Dendritic cell treated with granulocyte-macrophage colony-stimulating factor and Interleukin-4, amounts not matched to agents 40 ng/mL and 50 ng/mL, for 4 days (primary cell): ENCODE measurements around the gene HES7.
"Not testable (repeated sequence)": the region's sequence is repeated elsewhere in the genome, so short reads cannot be mapped to it uniquely, and the experiment has no call there.

ENCODE experiments used
- H3K27ac Mint-ChIP-seq: one replicate; pipeline ENCODE4 v1.8.0; 2022; ENCODE audit warnings: mild to moderate bottlenecking, mixed read lengths
- H3K27me3 Mint-ChIP-seq: one replicate; pipeline ENCODE4 v1.8.0; 2022; ENCODE audit warnings: mild to moderate bottlenecking, mixed read lengths
- H3K36me3 Mint-ChIP-seq: one replicate; pipeline ENCODE4 v1.8.0; 2022; ENCODE audit warnings: low read depth, mixed read lengths
- H3K4me1 Mint-ChIP-seq: one replicate; pipeline ENCODE4 v1.8.0; 2022; ENCODE audit warnings: low read depth, mixed read lengths
- H3K4me3 Mint-ChIP-seq: one replicate; pipeline ENCODE4 v1.8.0; 2022; ENCODE audit warnings: mild to moderate bottlenecking, moderate library complexity, mixed read lengths
- H3K9me3 Mint-ChIP-seq: one replicate; pipeline ENCODE4 v1.8.0; 2022; ENCODE audit warnings: mixed read lengths
- intact Hi-C: fragments of 100-400 bp; cut with micrococcal nuclease; formaldehyde crosslinking; loops from one replicate; pipeline ENCODE4 v1.15.0; 2022

The HES7 gene

GRCh38 chr17:8077939-8078338, 46.0 kb downstream of the HES7 start:
- H3K36me3 Mint-ChIP-seq, H3K9me3 Mint-ChIP-seq, H3K27ac Mint-ChIP-seq, H3K4me3 Mint-ChIP-seq: not testable (repeated sequence)
- intact Hi-C loops: loop anchor here (5.0 kb wide), 1 partner anchor 39 kb away; the partner anchor contains the start of gene ALOXE3
- peaks cover 86% of the 10 kb centered on the region for H3K27me3 Mint-ChIP-seq
- H3K4me1 Mint-ChIP-seq: peaks cover 38% of the 10 kb centered on the region

DNA sequence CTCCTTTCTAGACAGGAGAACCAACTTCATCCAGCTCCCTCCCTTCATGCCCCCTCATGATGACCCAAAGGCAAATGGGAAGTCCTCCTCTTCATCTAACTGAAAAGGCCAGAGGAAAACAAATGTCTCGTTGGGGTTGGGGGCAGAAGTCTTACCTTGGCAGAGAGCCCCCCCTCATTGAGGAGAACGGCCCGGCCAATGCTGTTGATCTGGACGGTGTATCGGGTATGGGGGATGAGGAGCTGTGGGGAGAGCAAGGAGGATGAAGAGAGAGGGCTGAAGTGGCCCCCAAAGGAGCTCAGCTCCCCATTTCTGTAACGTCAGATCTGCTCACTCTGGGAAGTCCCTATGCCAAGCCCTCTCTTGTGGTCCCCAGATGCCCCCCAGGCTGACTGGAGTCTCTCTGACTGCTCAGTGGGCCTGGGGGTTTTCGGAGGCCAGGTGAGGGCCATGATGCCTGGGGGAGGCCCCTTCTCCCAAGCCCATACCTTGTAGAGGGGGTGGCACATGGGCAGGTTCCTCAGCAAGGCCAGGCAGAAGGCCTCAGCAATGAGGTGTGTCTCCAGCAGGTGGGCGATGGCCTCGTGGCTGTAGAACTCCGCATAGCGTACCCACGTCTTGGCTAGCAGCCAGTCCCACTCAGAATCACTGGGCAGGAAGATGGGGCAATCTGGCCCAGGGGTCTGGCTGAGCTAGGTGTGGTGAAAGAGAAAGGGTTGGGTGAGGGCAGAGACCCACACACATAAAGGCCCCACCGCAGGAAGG, 47.2 kb downstream of the HES7 start:
- H3K27me3 Mint-ChIP-seq: peaks cover 94% of the 10 kb centered on the region
- no peak overlapping the region for H3K27ac Mint-ChIP-seq
- H3K36me3 Mint-ChIP-seq: no peaks in the 10 kb centered on the region
- intact Hi-C loops: loop anchor here (5.0 kb wide), 1 partner anchor 41 kb away; the partner anchor contains the start of gene ALOXE3
- H3K9me3 Mint-ChIP-seq: no peaks in the 10 kb centered on the region
- peaks cover 49% of the 10 kb centered on the region for H3K4me1 Mint-ChIP-seq
- no peak overlapping the region for H3K4me3 Mint-ChIP-seq

DNA sequence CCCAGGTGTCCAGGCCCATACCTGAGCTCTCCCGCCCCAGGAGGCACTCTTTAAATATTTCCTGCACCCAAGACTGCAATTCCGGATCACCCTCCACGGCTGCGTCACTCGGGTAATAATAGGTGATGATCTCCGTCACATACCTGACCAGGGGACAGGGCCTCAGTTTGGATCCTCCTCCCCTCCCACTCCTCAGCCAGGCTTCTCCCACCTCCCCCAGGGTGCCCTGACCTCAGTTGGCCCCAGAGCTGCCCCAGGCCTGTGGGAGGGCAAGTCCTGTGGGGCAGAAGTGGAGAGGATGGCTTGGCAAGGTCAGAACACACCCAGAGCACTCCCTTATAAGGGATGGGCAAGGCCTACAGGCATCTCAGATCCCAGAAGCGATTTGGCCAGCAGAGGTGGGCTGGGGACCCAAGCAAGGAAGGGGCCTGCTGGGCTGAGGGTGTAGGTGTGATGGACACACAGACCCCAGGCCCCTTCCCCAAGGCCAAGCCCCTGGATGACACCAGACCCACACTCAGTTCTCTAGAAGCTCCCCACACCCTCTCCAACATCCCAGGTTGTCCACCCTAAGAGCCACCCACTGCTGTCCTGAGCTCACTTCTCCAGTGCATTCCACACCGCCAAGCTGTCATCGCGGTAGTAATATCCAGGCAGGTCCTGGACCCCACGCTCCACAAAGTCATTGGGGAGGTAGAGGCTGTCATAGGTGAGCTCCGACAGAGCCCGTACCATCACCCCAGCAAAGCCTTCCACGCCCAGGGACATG, 48.1 kb downstream of the HES7 start:
- Mint-ChIP-seq H3K9me3 (no peaks in the 10 kb centered on the region), H3K27ac (no peak overlapping the region), H3K36me3 (no peaks in the 10 kb centered on the region), H3K27me3 (peaks cover 87% of the 10 kb centered on the region), H3K4me1 (peaks cover 51% of the 10 kb centered on the region), H3K4me3 (no peak overlapping the region)
- intact Hi-C loops: loop anchor here (5.0 kb wide), 1 partner anchor 42 kb away; the partner anchor contains the start of gene ALOXE3

GRCh38 chr17:8075081-8075480, 48.8 kb downstream of the HES7 start:
- intact Hi-C loops: loop anchor here (5.0 kb wide), 1 partner anchor 42 kb away; the partner anchor contains the start of gene ALOXE3
- H3K36me3 Mint-ChIP-seq: no peaks in the 10 kb centered on the region
- H3K27me3 Mint-ChIP-seq: peaks cover 81% of the 10 kb centered on the region
- peaks cover 52% of the 10 kb centered on the region for H3K4me1 Mint-ChIP-seq
- H3K9me3 Mint-ChIP-seq: no peaks in the 10 kb centered on the region
- H3K4me3 Mint-ChIP-seq: no peak overlapping the region
- H3K27ac Mint-ChIP-seq: no peak overlapping the region

DNA sequence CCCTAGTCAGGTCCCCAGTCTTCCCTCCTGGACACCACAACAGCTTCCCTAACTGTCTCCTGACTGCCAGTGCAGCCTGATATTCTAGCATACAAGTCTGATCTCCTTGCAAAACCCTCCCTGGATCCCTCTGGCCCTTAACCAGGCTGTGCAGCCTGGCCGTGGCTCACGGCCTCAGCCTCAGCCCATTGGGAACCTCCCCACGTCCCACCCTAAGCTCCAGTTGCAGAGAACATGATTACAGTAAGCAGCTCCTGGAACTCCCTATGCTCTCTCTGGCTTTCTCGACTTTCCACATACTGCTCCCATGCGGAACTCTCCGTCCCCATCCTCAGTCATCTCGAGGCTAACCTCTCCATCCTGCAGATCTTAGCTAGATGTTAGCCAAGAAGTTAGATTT, 49.4 kb downstream of the HES7 start:
- intact Hi-C loops: no loop called here
- H3K36me3 Mint-ChIP-seq: no peaks in the 10 kb centered on the region
- peaks cover 52% of the 10 kb centered on the region for H3K4me1 Mint-ChIP-seq
- H3K27me3 Mint-ChIP-seq: peaks cover 76% of the 10 kb centered on the region
- no peak overlapping the region for H3K4me3 Mint-ChIP-seq
- H3K9me3 Mint-ChIP-seq: no peaks in the 10 kb centered on the region
- H3K27ac Mint-ChIP-seq: no peak overlapping the region

GRCh38 chr17:8073627-8074484, 50.0 kb downstream of the HES7 start:
- H3K27ac Mint-ChIP-seq: peak overlapping the region; percentile 6
- H3K36me3 Mint-ChIP-seq: no peaks in the 10 kb centered on the region
- no peaks in the 10 kb centered on the region for H3K9me3 Mint-ChIP-seq
- intact Hi-C loops: no loop called here
- peak overlapping the region; percentile 36 for H3K4me3 Mint-ChIP-seq
- peaks cover 69% of the 10 kb centered on the region for H3K27me3 Mint-ChIP-seq
- H3K4me1 Mint-ChIP-seq: peaks cover 53% of the 10 kb centered on the region

GRCh38 chr17:8072729-8073461, 51.0 kb downstream of the HES7 start:
- Mint-ChIP-seq H3K27me3 (peaks cover 60% of the 10 kb centered on the region), H3K9me3 (no peaks in the 10 kb centered on the region), H3K4me3 (peak overlapping the region; percentile 24), H3K27ac (peak overlapping the region; percentile 6), H3K4me1 (peaks cover 62% of the 10 kb centered on the region), H3K36me3 (no peaks in the 10 kb centered on the region)
- intact Hi-C loops: no loop called here

- Mint-ChIP-seq H3K27ac (peak overlapping the region; percentile 6), H3K4me3 (peak overlapping the region; percentile 24), H3K36me3 (no peaks in the 10 kb centered on the region), H3K9me3 (no peaks in the 10 kb centered on the region), H3K4me1 (peaks cover 68% of the 10 kb centered on the region), H3K27me3 (peaks cover 56% of the 10 kb centered on the region)
- intact Hi-C loops: no loop called here
Observed at GRCh38 chr17:8072341-8072728, 51.6 kb downstream of the HES7 start.

DNA sequence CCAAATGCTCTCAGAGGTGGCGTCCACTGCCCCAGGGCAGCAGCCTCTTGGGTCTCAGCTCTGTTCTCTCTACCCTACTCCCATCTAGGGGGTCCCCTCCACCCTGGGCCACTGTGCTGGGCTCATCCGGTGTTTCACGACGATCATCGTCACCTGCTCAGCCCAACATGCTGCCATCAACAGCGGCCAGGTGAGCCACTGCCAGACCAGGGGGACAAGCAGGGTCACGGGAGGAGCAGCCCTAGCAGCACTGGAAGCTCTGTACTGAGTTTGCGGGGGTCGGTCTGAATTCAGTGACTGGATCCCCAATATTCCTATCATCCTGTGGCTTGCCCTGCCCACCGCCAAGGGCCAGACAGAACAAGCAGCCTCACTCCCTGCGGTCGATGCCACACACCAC, 52.4 kb downstream of the HES7 start:
- no peaks in the 10 kb centered on the region for H3K36me3 Mint-ChIP-seq
- peaks cover 48% of the 10 kb centered on the region for H3K27me3 Mint-ChIP-seq
- peaks cover 76% of the 10 kb centered on the region for H3K4me1 Mint-ChIP-seq
- intact Hi-C loops: no loop called here
- no peak overlapping the region for H3K4me3 Mint-ChIP-seq
- no peak overlapping the region for H3K27ac Mint-ChIP-seq
- no peaks in the 10 kb centered on the region for H3K9me3 Mint-ChIP-seq
